Measurements from ENCODE around the gene GPATCH8.

- TF ChIP-seq, protein P1, sequence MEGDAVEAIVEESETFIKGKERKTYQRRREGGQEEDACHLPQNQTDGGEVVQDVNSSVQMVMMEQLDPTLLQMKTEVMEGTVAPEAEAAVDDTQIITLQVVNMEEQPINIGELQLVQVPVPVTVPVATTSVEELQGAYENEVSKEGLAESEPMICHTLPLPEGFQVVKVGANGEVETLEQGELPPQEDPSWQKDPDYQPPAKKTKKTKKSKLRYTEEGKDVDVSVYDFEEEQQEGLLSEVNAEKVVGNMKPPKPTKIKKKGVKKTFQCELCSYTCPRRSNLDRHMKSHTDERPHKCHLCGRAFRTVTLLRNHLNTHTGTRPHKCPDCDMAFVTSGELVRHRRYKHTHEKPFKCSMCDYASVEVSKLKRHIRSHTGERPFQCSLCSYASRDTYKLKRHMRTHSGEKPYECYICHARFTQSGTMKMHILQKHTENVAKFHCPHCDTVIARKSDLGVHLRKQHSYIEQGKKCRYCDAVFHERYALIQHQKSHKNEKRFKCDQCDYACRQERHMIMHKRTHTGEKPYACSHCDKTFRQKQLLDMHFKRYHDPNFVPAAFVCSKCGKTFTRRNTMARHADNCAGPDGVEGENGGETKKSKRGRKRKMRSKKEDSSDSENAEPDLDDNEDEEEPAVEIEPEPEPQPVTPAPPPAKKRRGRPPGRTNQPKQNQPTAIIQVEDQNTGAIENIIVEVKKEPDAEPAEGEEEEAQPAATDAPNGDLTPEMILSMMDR (IDR thresholded peaks at IDR 0.05), result no peak
- TF ChIP-seq POLR2A (IDR thresholded peaks at IDR 0.05), result no peak
Measured at GRCh38 chr17:44396946-44397345, 106.3 kb downstream of the GPATCH8 start.
